Activated B cell treated with CpG ODN at 0.5 μM for 24 hours (primary cell): ENCODE results near the gene TMX2. TPM values are rescaled to one million over a fixed set of nuclear protein-coding genes. Genes with fewer than 3 reads are reported as not detected.
A peak's percentile ranks its signal among the peaks of the same experiment; 100 is the strongest.

Experiments
- ATAC-seq: fragments of 200-7000 bp; cut with Tn5 transposase; one replicate; pipeline ENCODE4 v1.10.0; 2021; ENCODE audit warnings: low read depth, mild to moderate bottlenecking, moderate library complexity
- CTCF ChIA-PET: fragments of 350-600 bp; sonication (Branson Sonifier 250); formaldehyde crosslinking; loops from one replicate; lab custom pipeline; 2021; ENCODE audit warnings: antibody characterized with exemption; lab: Charles Lee
- POLR2A ChIA-PET: fragments of 350-600 bp; sonication (Branson Sonifier 250); formaldehyde crosslinking; loops from one replicate; lab custom pipeline; 2021; ENCODE audit warnings: antibody characterized with exemption; lab: Charles Lee
- DNase-seq: peaks from one replicate; pipeline ENCODE4 v3.0.0; 2022
- H3K27ac Mint-ChIP-seq: one replicate; pipeline ENCODE4 v1.8.0; 2020; ENCODE audit warnings: mixed read lengths
- H3K27me3 Mint-ChIP-seq: one replicate; pipeline ENCODE4 v1.8.0; 2021; ENCODE audit warnings: mixed read lengths
- H3K36me3 Mint-ChIP-seq: one replicate; pipeline ENCODE4 v1.8.0; 2021; ENCODE audit warnings: low read depth, mixed read lengths
- H3K4me1 Mint-ChIP-seq: one replicate; pipeline ENCODE4 v1.8.0; 2021; ENCODE audit warnings: mixed read lengths
- H3K4me3 Mint-ChIP-seq: one replicate; pipeline ENCODE4 v1.8.0; 2020; ENCODE audit warnings: mild to moderate bottlenecking, mixed read lengths
- H3K9me3 Mint-ChIP-seq: one replicate; pipeline ENCODE4 v1.8.0; 2020; ENCODE audit warnings: mixed read lengths
- CTCF ChIP-seq: fragments of 200-600 bp; IDR thresholded peaks from one replicate; pipeline ENCODE4 v1.8.0; 2022; ENCODE audit warnings: antibody characterized with exemption, mild to moderate bottlenecking
- intact Hi-C: fragments of 100-400 bp; cut with micrococcal nuclease; formaldehyde crosslinking; loops from one replicate; pipeline ENCODE4 v1.15.1; 2024
- total RNA-seq: library from RNA; stranded (reverse); gene quantifications from 2 replicates; pipeline ENCODE4 v1.2.3, GENCODE V29; 2022

TMX2 gene
- total RNA-seq, 1 donor from 2014 or later: 53.2 TPM

- no peak for TF ChIP-seq CTCF
- ChIA-PET CTCF (no interaction called here), POLR2A (interaction anchor here (0.7 to 1.5 kb wide), 3 partner anchors 12 to 17 kb away, joined by 3 to 5 read pairs (median 5); partner anchors contain the start of genes MED19, SELENOH and TMX2)
- Mint-ChIP-seq H3K4me3 (no peak overlapping the region), H3K36me3 (peaks cover 22% of the 10 kb centered on the region), H3K4me1 (peaks cover 10% of the 10 kb centered on the region), H3K27ac (peak overlapping the region; percentile 50), H3K27me3 (no peaks in the 10 kb centered on the region), H3K9me3 (no peaks in the 10 kb centered on the region)
- ATAC-seq: peak; percentile 58
- no peak for DNase-seq
- intact Hi-C loops: no loop called here
These were observed 17.1 kb downstream of the TMX2 start for GRCh38 chr11:57729479-57729878.

DNA sequence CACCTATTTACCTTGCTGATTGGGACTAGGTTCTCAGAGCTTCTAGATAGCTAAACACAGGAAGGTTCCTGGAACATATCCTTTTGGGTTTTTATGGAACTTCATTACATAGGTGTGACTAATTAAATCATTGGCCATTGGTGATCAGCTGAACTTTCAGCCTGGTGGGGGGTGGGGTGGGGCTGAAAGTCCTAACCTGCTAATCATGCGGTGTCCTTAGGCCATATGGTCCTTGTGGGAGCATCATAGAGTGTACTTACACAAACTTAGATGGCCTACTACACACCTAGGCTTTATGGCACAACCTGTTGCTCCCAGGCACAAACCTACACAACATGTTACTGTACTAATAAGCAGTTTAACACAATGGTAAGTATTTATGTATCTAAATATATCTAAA, 20.3 kb downstream of the TMX2 start:
- ChIA-PET CTCF (no interaction called here), POLR2A (interaction anchor here (0.7 kb wide), 1 partner anchor 18 kb away, joined by 3 read pairs; no protein-coding TSS in a partner anchor)
- no peak for TF ChIP-seq CTCF
- H3K4me3 Mint-ChIP-seq: no peak overlapping the region
- no peaks in the 10 kb centered on the region for H3K27me3 Mint-ChIP-seq
- ATAC-seq: no peak
- H3K4me1 Mint-ChIP-seq: peaks cover 11% of the 10 kb centered on the region
- intact Hi-C loops: no loop called here
- H3K27ac Mint-ChIP-seq: no peak overlapping the region
- H3K36me3 Mint-ChIP-seq: peaks cover 32% of the 10 kb centered on the region
- DNase-seq: no peak
- H3K9me3 Mint-ChIP-seq: no peaks in the 10 kb centered on the region

DNA sequence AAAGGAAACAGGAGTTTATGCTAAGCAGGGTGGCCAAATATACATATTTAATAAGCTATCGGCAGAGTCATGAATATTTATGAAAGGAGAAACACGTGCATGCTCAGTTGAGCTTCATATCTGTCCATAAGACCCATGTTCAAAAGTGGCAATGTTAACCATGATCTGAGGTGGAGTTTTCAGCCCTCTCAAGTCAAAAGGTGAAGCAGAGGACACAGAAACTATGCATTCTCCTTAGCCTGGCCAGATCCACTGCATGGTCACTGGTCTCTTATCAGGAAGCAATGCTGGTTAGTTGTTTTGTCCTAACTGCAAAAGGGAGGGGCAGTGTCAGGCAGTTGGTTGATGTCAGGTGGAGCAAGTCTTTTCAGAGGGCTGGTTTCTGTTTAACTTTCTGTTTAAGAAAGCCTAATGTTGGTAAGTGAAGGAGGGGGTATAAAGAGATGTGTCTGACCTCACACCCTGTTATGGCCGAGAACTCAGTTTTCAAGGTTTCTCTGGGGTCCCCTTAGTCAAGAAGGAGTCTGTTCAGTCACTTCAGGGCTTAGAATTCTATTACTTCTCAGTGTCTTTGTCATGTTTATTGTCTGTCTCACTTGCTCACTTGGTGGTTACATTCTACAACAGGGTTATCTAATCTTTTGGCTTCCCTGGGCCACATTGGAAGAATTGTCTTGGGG, 23.4 kb downstream of the TMX2 start:
- intact Hi-C loops: no loop called here
- ChIA-PET POLR2A (interaction anchor here (0.6 kb wide), 1 partner anchor 15 kb away, joined by 3 read pairs; no protein-coding TSS in a partner anchor), CTCF (no interaction called here)
- H3K27ac Mint-ChIP-seq: no peak overlapping the region
- no peaks in the 10 kb centered on the region for H3K9me3 Mint-ChIP-seq
- H3K36me3 Mint-ChIP-seq: peaks cover 48% of the 10 kb centered on the region
- DNase-seq (no peak), ATAC-seq (no peak)
- no peak for TF ChIP-seq CTCF
- no peaks in the 10 kb centered on the region for H3K27me3 Mint-ChIP-seq
- H3K4me3 Mint-ChIP-seq: no peak overlapping the region
- H3K4me1 Mint-ChIP-seq: peaks cover 6% of the 10 kb centered on the region

DNA sequence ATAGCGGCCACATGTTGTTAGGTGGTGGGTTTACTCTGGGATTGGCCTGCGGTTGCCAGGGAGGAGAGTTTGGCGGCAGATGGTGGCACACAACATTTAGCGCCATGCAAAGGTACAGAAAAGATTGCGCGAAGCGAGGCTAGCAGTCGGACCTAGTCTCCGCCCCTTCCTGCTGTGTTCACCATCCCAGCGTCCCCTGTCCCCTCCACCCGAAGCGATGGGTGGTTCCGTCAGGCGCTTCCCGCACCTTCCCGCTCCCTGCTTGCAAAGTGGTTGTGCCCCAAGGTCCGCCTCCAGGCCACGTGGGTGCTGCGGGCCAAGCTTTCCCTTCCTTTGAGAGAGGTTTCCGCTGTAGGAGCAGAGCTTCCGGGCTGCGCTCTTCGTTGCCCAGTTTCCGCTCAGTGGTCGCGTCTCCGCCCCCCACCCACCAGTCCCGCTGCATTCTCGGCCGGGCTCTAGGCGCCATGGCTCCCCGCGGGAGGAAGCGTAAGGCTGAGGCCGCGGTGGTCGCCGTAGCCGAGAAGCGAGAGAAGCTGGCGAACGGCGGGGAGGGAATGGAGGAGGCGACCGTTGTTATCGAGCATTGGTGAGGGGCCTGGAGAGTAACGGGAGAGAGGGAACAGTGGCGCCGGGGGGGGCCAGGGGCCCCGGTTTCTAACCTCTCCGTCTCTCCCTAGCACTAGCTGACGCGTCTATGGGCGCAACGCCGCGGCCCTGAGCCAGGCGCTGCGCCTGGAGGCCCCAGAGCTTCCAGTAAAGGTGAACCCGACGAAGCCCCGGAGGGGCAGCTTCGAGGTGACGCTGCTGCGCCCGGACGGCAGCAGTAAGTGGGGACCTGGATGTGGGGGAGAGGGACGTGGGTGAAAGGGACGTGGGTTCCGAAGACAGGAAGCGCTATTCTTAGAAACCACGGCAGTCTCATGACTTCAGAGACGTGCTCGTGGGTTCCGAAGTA, 29.0 kb downstream of the TMX2 start, which contains the start of gene SELENOH:
Gene SELENOH (plus strand): TSS at position 360 of the 955 bp plus-strand sequence. CDS start 105 bp downstream, at position 465.
- Mint-ChIP-seq H3K4me3 (peak within 1 kb of the TSS; percentile 96), H3K4me1 (peaks cover 30% of the 10 kb centered on the region), H3K27me3 (no peaks in the 10 kb centered on the region), H3K36me3 (peaks cover 78% of the 10 kb centered on the region), H3K9me3 (no peaks in the 10 kb centered on the region), H3K27ac (peak within 1 kb of the TSS; percentile 98)
- ChIA-PET POLR2A (interaction anchor here (0.7 to 2.9 kb wide), 26 partner anchors 9 to 836 kb away, joined by 3 to 62 read pairs (median 6); partner anchors contain the start of genes BTBD18, CTNND1, MED19 and SSRP1), CTCF (interaction anchor here (1.4 to 3.8 kb wide), 3 partner anchors 10 to 59 kb away, joined by 5 to 21 read pairs (median 10); partner anchors contain the start of genes BTBD18, MED19 and TMX2)
- DNase-seq (peak; percentile 84), ATAC-seq (peak; percentile 90)
- TF ChIP-seq CTCF: no peak
- intact Hi-C loops: loop anchor here (1.0 to 5.0 kb wide), 10 partner anchors 10 to 404 kb away; partner anchors contain the start of genes BTBD18, CTNND1, MED19 and P2RX3
